BLaER1 treated with 17β-estradiol and CSF1 and Interleukin-3, amounts not matched to agents 10 nM and 100 nM (cell line): Measurements from ENCODE around the gene DLGAP4.

Source experiments
- H3K27ac ChIP-seq, 11 experiments: shearing (Covaris generic); formaldehyde crosslinking; 2 replicates each; pipeline ENCODE4 v1.8.1; 2022
- H3K27me3 ChIP-seq, 11 experiments: shearing (Covaris generic); formaldehyde crosslinking; 2 replicates each; pipeline ENCODE4 v1.8.1; 2022
- H3K36me3 ChIP-seq, 11 experiments: shearing (Covaris generic); formaldehyde crosslinking; 2 replicates each; pipeline ENCODE4 v1.8.1; 2022
- H3K4me1 ChIP-seq, 10 experiments: shearing (Covaris generic); formaldehyde crosslinking; 2 replicates each; pipeline ENCODE4 v1.8.1; 2022
- H3K4me2 ChIP-seq, 11 experiments: shearing (Covaris generic); formaldehyde crosslinking; 2 replicates each; pipeline ENCODE4 v1.8.1; 2022
- H3K4me3 ChIP-seq, 10 experiments: shearing (Covaris generic); formaldehyde crosslinking; 2 replicates each; pipeline ENCODE4 v1.8.1; 2022
- H3K9ac ChIP-seq, 11 experiments: shearing (Covaris generic); formaldehyde crosslinking; 2 replicates each; pipeline ENCODE4 v1.8.1; 2022
- H3K9me3 ChIP-seq, 11 experiments: shearing (Covaris generic); formaldehyde crosslinking; replicated peaks in 1 of 11; 2 replicates each; pipeline ENCODE4 v1.8.1; 2022
- H4K20me1 ChIP-seq, 11 experiments: shearing (Covaris generic); formaldehyde crosslinking; 2 replicates each; pipeline ENCODE4 v1.8.1; 2022
- Cebpa-rat ChIP-seq, 11 experiments: shearing (Covaris generic); IDR thresholded peaks; 2 replicates each; pipeline ENCODE4 v1.8.1; 2022

Gene DLGAP4

GRCh38 chr20:36305602-36306551, at the start of gene DLGAP4:
Gene DLGAP4 (plus strand): TSS chr20:36306339. CDS start chr20:36431718, 125,379 bp downstream.
- H3K9me3 ChIP-seq, result no peaks in the 10 kb centered on the region
- no peaks in the 10 kb centered on the region for H3K36me3 ChIP-seq
- H3K4me1 ChIP-seq, result peaks cover 0 to 17% (median 4%) of the 10 kb centered on the region in 10 experiments; a peak in 8 of 20 replicates
- H3K9ac ChIP-seq, result no peak within 1 kb of the TSS
- no peak within 1 kb of the TSS for H3K27ac ChIP-seq
- H3K27me3 ChIP-seq, result peaks cover 63 to 90% (median 81%) of the 10 kb centered on the region in 11 experiments
- peak within 1 kb of the TSS in 9 of 10 experiments; percentile 25 to 58 (median 43); a peak in 15 of 20 replicates for H3K4me3 ChIP-seq
- H4K20me1 ChIP-seq, result peaks cover 0 to 35% (median 11%) of the 10 kb centered on the region in 11 experiments; a peak in 11 of 22 replicates
- H3K4me2 ChIP-seq, result peak within 1 kb of the TSS; percentile 45 to 78 (median 60); a peak in 19 of 22 replicates
- no peak for TF ChIP-seq Cebpa-rat (IDR thresholded peaks at IDR 0.05)

GRCh38 chr20:36259177-36260061, 46.7 kb upstream of the DLGAP4 start:
- Histone ChIP-seq H3K9ac (no peak overlapping the region), H3K4me3 (no peak overlapping the region), H3K36me3 (peaks cover 29 to 40% (median 35%) of the 10 kb centered on the region in 11 experiments), H3K4me2 (no peak overlapping the region), H3K27ac (no peak overlapping the region), H4K20me1 (peaks cover under 1 to 24% (median 17%) of the 10 kb centered on the region in 11 experiments; a peak in 21 of 22 replicates), H3K27me3 (no peaks in the 10 kb centered on the region), H3K4me1 (no peaks in the 10 kb centered on the region), H3K9me3 (no peaks in the 10 kb centered on the region)
- no peak for TF ChIP-seq Cebpa-rat (IDR thresholded peaks at IDR 0.05)

GRCh38 chr20:36260316-36260715, 45.8 kb upstream of the DLGAP4 start:
- Histone ChIP-seq H3K9me3 (no peaks in the 10 kb centered on the region), H3K9ac (no peak overlapping the region), H3K27ac (no peak overlapping the region), H3K4me3 (no peak overlapping the region), H3K4me1 (no peaks in the 10 kb centered on the region), H3K36me3 (peaks cover 20 to 31% (median 26%) of the 10 kb centered on the region in 11 experiments), H4K20me1 (peaks cover 0 to 15% (median 8%) of the 10 kb centered on the region in 11 experiments; a peak in 17 of 22 replicates), H3K4me2 (no peak overlapping the region), H3K27me3 (no peaks in the 10 kb centered on the region)
- no peak for TF ChIP-seq Cebpa-rat (IDR thresholded peaks at IDR 0.05)

DNA sequence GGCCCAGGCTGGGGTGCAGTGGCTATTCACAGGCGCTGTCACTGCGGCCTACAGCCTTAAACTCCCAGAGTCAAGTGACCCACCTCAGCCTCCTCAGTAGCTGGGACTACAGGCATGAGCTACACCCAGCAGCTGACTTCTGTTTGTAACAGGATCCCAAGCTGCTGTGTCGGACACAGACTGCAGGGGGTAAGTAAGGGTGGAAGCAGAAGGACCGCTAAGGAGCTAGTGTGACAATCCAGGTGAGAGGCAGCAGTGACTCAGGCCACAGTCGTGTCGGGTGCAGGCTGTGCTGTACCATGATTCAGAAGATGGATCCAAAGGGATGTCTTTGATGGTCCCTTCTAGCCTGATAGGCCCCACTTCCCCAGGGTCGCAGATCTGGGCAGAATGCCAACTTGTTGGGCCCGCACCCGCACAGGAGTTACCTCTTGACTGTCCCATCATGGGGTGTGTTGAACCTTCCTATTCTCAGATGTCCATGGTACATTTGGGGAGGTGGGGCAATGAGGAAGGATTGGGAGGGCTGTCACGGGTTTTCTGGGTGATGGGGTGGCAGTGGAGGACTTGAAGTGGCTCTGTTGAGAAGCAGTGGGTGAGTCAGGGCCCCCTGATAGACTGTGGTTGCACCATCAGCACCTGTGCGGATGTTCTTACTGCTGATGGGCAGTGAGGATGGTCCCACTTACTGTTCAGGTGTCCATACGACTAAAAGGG, 44.6 kb upstream of the DLGAP4 start:
- H3K4me1 ChIP-seq, result no peaks in the 10 kb centered on the region
- no peak overlapping the region for H3K4me2 ChIP-seq
- peaks cover 0 to 3% (median 0%) of the 10 kb centered on the region in 11 experiments; a peak in 4 of 22 replicates for H4K20me1 ChIP-seq
- H3K27ac ChIP-seq, result no peak overlapping the region
- H3K27me3 ChIP-seq, result no peaks in the 10 kb centered on the region
- peaks cover 8 to 18% (median 13%) of the 10 kb centered on the region in 11 experiments; a peak in 21 of 22 replicates for H3K36me3 ChIP-seq
- no peak for TF ChIP-seq Cebpa-rat (IDR thresholded peaks at IDR 0.05)
- no peak overlapping the region for H3K9ac ChIP-seq
- H3K9me3 ChIP-seq, result no peaks in the 10 kb centered on the region
- no peak overlapping the region for H3K4me3 ChIP-seq

DNA sequence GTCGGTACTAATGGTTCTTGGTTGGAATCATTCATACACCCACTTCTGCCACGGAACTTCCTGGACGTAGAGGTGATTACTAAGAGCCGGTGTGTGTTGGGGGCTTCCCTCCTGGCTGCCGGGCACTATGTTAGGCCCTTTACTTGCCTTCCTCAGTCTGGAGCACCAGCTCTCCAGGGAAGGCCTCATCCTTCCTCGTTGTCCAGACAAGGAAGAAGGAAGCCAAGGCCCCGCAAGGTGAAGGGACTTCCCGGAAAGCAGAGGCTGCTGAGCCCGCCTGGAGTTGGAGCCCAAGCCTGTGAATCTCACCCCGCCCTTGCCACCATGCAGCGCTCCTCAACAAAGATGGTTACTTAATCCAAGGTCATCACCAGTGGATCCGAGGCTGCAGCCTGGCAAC, 43.7 kb upstream of the DLGAP4 start:
- H3K9ac ChIP-seq, result no peak overlapping the region
- H3K27ac ChIP-seq, result no peak overlapping the region
- H3K9me3 ChIP-seq, result no peaks in the 10 kb centered on the region
- TF ChIP-seq Cebpa-rat (IDR thresholded peaks at IDR 0.05), result no peak
- H3K4me1 ChIP-seq, result no peaks in the 10 kb centered on the region
- H3K27me3 ChIP-seq, result no peaks in the 10 kb centered on the region
- H3K4me2 ChIP-seq, result no peak overlapping the region
- H3K4me3 ChIP-seq, result no peak overlapping the region
- peaks cover 0 to 3% (median 0%) of the 10 kb centered on the region in 11 experiments; a peak in 1 of 22 replicates for H4K20me1 ChIP-seq
- peaks cover 0 to 10% (median 5%) of the 10 kb centered on the region in 11 experiments; a peak in 10 of 22 replicates for H3K36me3 ChIP-seq

DNA sequence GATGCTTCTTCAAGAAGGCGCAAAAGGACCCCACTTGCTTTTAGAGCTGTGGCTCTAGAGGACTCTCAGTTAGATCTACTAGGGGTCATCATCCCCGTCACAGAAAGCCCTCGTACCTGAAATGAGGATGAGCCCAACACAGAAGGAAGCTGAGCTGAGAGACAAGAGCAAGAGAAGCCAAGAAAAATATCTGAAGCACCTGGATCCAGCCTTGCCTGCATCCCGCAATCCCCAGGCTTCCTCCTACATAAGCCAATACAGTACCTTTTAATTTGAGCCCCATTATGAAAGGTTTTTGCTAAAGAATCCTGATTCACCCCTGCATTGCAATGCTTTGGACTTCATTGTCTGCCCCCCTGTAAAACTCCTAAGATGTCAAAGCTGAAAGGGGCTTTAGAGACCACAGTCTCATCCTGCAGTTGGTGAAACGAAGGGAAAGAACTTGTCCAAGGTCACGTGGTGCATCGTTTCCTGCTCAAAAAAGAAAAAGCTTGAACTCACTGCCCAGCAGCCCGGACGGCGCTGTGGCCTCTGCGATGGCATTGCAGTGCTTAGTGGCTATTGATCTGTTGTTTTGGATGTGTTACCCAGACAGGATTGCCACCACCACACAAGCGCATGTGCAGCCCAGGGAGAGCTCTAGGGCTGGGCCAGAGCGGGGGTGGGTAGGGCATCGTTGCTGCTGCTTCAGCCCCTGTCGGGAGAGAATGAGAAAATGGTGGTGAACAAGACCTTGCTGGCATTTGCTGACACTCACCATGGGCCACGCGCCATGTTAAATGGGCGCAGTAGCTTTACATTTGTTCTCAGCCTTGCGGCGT, 41.5 kb upstream of the DLGAP4 start:
- Histone ChIP-seq H3K27me3 (no peaks in the 10 kb centered on the region), H3K4me3 (no peak overlapping the region), H3K9me3 (no peaks in the 10 kb centered on the region), H4K20me1 (peaks cover 0 to 7% (median 0%) of the 10 kb centered on the region in 11 experiments; a peak in 1 of 22 replicates), H3K4me1 (peaks cover 0 to 6% (median 4%) of the 10 kb centered on the region in 10 experiments; a peak in 5 of 20 replicates), H3K36me3 (no peaks in the 10 kb centered on the region), H3K4me2 (no peak overlapping the region), H3K27ac (no peak overlapping the region), H3K9ac (no peak overlapping the region)
- TF ChIP-seq Cebpa-rat (IDR thresholded peaks at IDR 0.05), result no peak

GRCh38 chr20:36266189-36266588, 40.0 kb upstream of the DLGAP4 start:
- no peak overlapping the region for H3K4me2 ChIP-seq
- H3K27me3 ChIP-seq, result no peaks in the 10 kb centered on the region

More at GRCh38 chr20:36266189-36266588, 40.0 kb upstream of the DLGAP4 start:
- H3K36me3 ChIP-seq, result no peaks in the 10 kb centered on the region
- TF ChIP-seq Cebpa-rat (IDR thresholded peaks at IDR 0.05), result no peak
- no peak overlapping the region for H3K9ac ChIP-seq
- peaks cover 0 to 7% (median 0%) of the 10 kb centered on the region in 11 experiments; a peak in 1 of 22 replicates for H4K20me1 ChIP-seq
- H3K27ac ChIP-seq, result no peak overlapping the region
- no peaks in the 10 kb centered on the region for H3K9me3 ChIP-seq
- H3K4me3 ChIP-seq, result no peak overlapping the region
- peaks cover 0 to 14% (median 4%) of the 10 kb centered on the region in 10 experiments; a peak in 5 of 20 replicates for H3K4me1 ChIP-seq
